Loucy (cell line): ENCODE data around the gene TPSD1.

ENCODE experiments used
- H2AFZ ChIP-seq: fragments of 200-600 bp; sonication (generic); 2 replicates; pipeline ENCODE4 v1.6.0; 2016; ENCODE audit warnings: antibody characterized with exemption, mild to moderate bottlenecking, low read length, moderate library complexity
- H3F3A ChIP-seq: fragments of 200-600 bp; 2 replicates; pipeline ENCODE4 v1.6.0; 2016; ENCODE audit warnings: antibody characterized with exemption, low read depth, mild to moderate bottlenecking
- H3K27me3 ChIP-seq: fragments of 200-600 bp; sonication (generic); 2 replicates; pipeline ENCODE4 v1.6.1; 2014; ENCODE audit warnings: low read length, mild to moderate bottlenecking; ENCODE audit not compliant: insufficient read depth, poor library complexity, severe bottlenecking
- H3K36me3 ChIP-seq: fragments of 200-600 bp; sonication (generic); 2 replicates; pipeline ENCODE4 v1.6.1; 2016; ENCODE audit warnings: low read length; ENCODE audit not compliant: insufficient read depth
- H3K4me1 ChIP-seq: fragments of 200-600 bp; sonication (generic); 2 replicates; pipeline ENCODE4 v1.5.1; 2014; ENCODE audit warnings: low read length, mild to moderate bottlenecking; ENCODE audit not compliant: insufficient read depth, poor library complexity, severe bottlenecking
- H3K4me2 ChIP-seq: fragments of 200-600 bp; sonication (generic); 2 replicates; pipeline ENCODE4 v1.6.0; 2014; ENCODE audit warnings: antibody characterized with exemption, low read length, low read depth, mild to moderate bottlenecking; ENCODE audit not compliant: poor library complexity, severe bottlenecking
- H3K4me3 ChIP-seq: fragments of 200-600 bp; sonication (generic); 2 replicates; pipeline ENCODE4 v1.5.1; 2014; ENCODE audit warnings: low read length, mild to moderate bottlenecking, mixed read lengths; ENCODE audit not compliant: poor library complexity, severe bottlenecking
- H3K79me2 ChIP-seq: fragments of 200-600 bp; sonication (generic); 2 replicates; pipeline ENCODE4 v1.6.1; 2014; ENCODE audit warnings: low read length; ENCODE audit not compliant: insufficient read depth
- H3K9ac ChIP-seq: fragments of 200-600 bp; sonication (generic); 2 replicates; pipeline ENCODE4 v1.6.0; 2014; ENCODE audit warnings: mild to moderate bottlenecking, low read depth, low read length, moderate library complexity; ENCODE audit not compliant: poor library complexity, severe bottlenecking
- H3K9me2 ChIP-seq: fragments of 200-600 bp; sonication (generic); replicated peaks from 2 replicates; pipeline ENCODE4 v1.6.1; 2016; ENCODE audit warnings: low read depth, low read length, mixed read lengths
- H3K9me3 ChIP-seq: fragments of 200-600 bp; sonication (generic); 2 replicates; pipeline ENCODE4 v1.6.1; 2014; ENCODE audit warnings: mild to moderate bottlenecking, antibody characterized with exemption, low read length, low read depth; ENCODE audit not compliant: insufficient read depth
- H4K20me1 ChIP-seq: fragments of 200-600 bp; sonication (generic); 2 replicates; pipeline ENCODE4 v1.6.0; 2014; ENCODE audit warnings: antibody characterized with exemption, low read length, mild to moderate bottlenecking; ENCODE audit not compliant: insufficient read depth, poor library complexity, severe bottlenecking
- EZH2phosphoT487 ChIP-seq: fragments of 200-600 bp; IDR thresholded peaks from 2 replicates; pipeline ENCODE4 v1.6.1; 2018; ENCODE audit warnings: antibody characterized with exemption, mild to moderate bottlenecking, moderate library complexity, borderline replicate concordance
- TF ChIP-seq, protein P1 (sequence below): fragments of 200-600 bp; sonication (generic); conservative IDR thresholded peaks from 2 replicates; pipeline ENCODE4 v1.5.1; 2014; ENCODE audit warnings: mild to moderate bottlenecking, antibody characterized with exemption, low read length

The TPSD1 gene

DNA sequence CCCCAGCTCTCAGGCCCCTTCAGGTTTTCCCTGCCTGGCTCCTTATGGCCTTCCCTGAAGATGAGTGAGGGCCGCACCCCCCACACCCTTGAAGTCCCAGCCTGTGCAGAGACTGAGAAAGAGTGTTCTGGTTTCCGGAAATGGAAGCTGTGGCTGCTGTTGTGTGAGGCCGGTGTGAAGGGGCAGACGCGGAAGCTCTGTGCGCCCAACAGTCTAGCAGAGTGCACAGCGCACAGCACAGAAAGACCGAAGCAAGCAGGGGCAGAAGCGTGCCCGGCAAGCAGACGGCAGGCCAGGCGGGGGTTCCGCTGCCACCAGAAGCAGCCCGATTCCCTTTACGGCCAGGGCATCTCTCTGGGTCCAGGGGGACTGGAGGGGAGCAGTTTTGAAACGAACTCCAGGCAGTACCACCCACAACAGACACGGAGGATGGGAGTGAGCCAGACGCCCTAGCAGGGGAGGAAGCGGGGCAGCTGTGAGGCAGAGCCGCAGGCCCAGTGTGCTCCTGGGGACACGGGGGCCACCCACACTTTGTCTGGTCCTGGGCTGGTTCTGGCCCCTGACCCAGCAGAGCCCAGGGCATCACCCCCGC lies 47.5 kb upstream of the TPSD1 start:
- Histone ChIP-seq H2AFZ (no peak overlapping the region), H3K4me2 (no peak overlapping the region), H3K79me2 (no peaks in the 10 kb centered on the region), H3F3A (no peaks in the 10 kb centered on the region), H3K4me3 (no peak overlapping the region), H3K4me1 (no peaks in the 10 kb centered on the region), H4K20me1 (no peaks in the 10 kb centered on the region), H3K27me3 (no peaks in the 10 kb centered on the region), H3K9ac (no peak overlapping the region), H3K9me3 (no peaks in the 10 kb centered on the region), H3K9me2 (no peaks in the 10 kb centered on the region), H3K36me3 (no peaks in the 10 kb centered on the region)
- TF ChIP-seq EZH2phosphoT487: no peak
- TF ChIP-seq, protein P1, sequence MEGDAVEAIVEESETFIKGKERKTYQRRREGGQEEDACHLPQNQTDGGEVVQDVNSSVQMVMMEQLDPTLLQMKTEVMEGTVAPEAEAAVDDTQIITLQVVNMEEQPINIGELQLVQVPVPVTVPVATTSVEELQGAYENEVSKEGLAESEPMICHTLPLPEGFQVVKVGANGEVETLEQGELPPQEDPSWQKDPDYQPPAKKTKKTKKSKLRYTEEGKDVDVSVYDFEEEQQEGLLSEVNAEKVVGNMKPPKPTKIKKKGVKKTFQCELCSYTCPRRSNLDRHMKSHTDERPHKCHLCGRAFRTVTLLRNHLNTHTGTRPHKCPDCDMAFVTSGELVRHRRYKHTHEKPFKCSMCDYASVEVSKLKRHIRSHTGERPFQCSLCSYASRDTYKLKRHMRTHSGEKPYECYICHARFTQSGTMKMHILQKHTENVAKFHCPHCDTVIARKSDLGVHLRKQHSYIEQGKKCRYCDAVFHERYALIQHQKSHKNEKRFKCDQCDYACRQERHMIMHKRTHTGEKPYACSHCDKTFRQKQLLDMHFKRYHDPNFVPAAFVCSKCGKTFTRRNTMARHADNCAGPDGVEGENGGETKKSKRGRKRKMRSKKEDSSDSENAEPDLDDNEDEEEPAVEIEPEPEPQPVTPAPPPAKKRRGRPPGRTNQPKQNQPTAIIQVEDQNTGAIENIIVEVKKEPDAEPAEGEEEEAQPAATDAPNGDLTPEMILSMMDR: no peak

DNA sequence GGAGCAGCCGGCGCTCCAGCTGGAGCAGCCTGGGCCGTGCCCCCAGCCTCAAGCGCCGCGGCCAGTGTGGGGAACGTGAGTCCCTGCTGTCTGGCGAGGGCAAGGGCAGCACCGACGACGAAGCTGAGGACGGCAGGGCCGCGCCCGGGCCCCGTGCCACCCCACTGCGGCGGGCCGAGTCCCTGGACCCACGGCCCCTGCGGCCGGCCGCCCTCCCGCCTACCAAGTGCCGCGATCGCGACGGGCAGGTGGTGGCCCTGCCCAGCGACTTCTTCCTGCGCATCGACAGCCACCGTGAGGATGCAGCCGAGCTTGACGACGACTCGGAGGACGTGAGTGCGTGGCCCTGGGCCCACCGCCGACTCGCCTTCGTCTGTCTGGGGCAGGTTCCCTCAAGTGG lies 46.8 kb upstream of the TPSD1 start:
- Histone ChIP-seq H3K27me3 (no peaks in the 10 kb centered on the region), H3K4me1 (no peaks in the 10 kb centered on the region), H3K4me2 (no peak overlapping the region)

DNA sequence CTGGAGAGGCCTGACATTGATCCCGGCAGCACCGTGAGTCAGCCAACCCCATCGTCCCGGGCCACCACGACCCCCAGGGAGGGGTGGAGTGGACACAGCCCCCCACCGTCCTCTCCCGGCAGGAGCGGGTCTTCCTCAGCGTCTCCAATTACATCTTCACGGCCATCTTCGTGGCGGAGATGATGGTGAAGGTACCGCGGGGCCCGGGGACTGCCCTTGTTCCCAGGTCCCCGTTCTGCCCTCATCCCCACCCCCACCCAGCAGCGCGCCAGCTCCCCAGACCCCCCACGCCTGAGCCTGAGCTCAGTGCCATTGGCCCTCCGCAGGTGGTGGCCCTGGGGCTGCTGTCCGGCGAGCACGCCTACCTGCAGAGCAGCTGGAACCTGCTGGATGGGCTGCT lies 45.4 kb upstream of the TPSD1 start:
- no peaks in the 10 kb centered on the region for H3K27me3 ChIP-seq

More for the DNA sequence above, 46.8 kb upstream of the TPSD1 start:
- no peak overlapping the region for H2AFZ ChIP-seq
- TF ChIP-seq, protein P1: no peak
- no peak for TF ChIP-seq EZH2phosphoT487
- H3K9ac ChIP-seq: no peak overlapping the region
- no peak overlapping the region for H3K4me3 ChIP-seq
- no peaks in the 10 kb centered on the region for H3K36me3 ChIP-seq
- no peaks in the 10 kb centered on the region for H3K9me2 ChIP-seq
- H4K20me1 ChIP-seq: no peaks in the 10 kb centered on the region
- H3K9me3 ChIP-seq: no peaks in the 10 kb centered on the region
- no peaks in the 10 kb centered on the region for H3K79me2 ChIP-seq
- no peaks in the 10 kb centered on the region for H3F3A ChIP-seq

More for the DNA sequence above, 45.4 kb upstream of the TPSD1 start:
- TF ChIP-seq, protein P1: no peak
- no peak for TF ChIP-seq EZH2phosphoT487
- no peaks in the 10 kb centered on the region for H3K9me2 ChIP-seq
- H3K36me3 ChIP-seq: no peaks in the 10 kb centered on the region
- H2AFZ ChIP-seq: no peak overlapping the region
- H3K9ac ChIP-seq: no peak overlapping the region
- H3K79me2 ChIP-seq: no peaks in the 10 kb centered on the region
- H3K4me3 ChIP-seq: no peak overlapping the region
- no peaks in the 10 kb centered on the region for H4K20me1 ChIP-seq
- no peaks in the 10 kb centered on the region for H3F3A ChIP-seq
- H3K4me2 ChIP-seq: no peak overlapping the region
- no peaks in the 10 kb centered on the region for H3K9me3 ChIP-seq
- no peaks in the 10 kb centered on the region for H3K4me1 ChIP-seq
